Peyer's patch (tissue), 4 donors: ENCODE results near the gene RAPGEF1. TPM values are rescaled to one million over a fixed set of nuclear protein-coding genes. Genes with fewer than 3 reads are reported as not detected.

Experiments
- DNase-seq, 3 donors: peaks; one replicate each; pipeline ENCODE4 v3.0.0-alpha.2; 2017 to 2019
- H3K27ac ChIP-seq, 4 donors: fragments of 200-600 bp; sonication (generic); one replicate each; pipeline ENCODE4 v1.5.1; 2016 to 2019
- H3K27me3 ChIP-seq, 2 donors: fragments of 200-600 bp; sonication (generic); one replicate each; pipeline ENCODE4 v1.5.1; 2019
- H3K36me3 ChIP-seq, 3 donors: fragments of 200-600 bp; sonication (generic); one replicate each; pipeline ENCODE4 v1.5.1; 2016 to 2019
- H3K4me1 ChIP-seq, 4 donors: fragments of 200-600 bp; sonication (generic); one replicate each; pipeline ENCODE4 v1.5.1; 2016 to 2019
- H3K4me3 ChIP-seq, 4 donors: fragments of 200-600 bp; sonication (generic); 1 replicate in 3 of 4; 2 replicates in 1 of 4; pipeline ENCODE4 v1.5.1; 2016 to 2019; ENCODE audit warnings: mild to moderate bottlenecking in 1 of 4
- H3K9me3 ChIP-seq, 4 donors: fragments of 200-600 bp; sonication (generic); one replicate each; pipeline ENCODE4 v1.5.1; 2016 to 2019; ENCODE audit warnings: mild to moderate bottlenecking in 1 of 4
- POLR2A ChIP-seq, 2 donors: fragments of 450-650 bp; IDR thresholded peaks; one replicate each; pipeline ENCODE4 v1.5.1; 2017; ENCODE audit warnings: antibody characterized with exemption in 2 of 2, mild to moderate bottlenecking in 2 of 2, moderate library complexity in 2 of 2
- total RNA-seq, 4 donors: library from RNA; depleted of rRNA; stranded (reverse); fragments of >200 nt; gene quantifications; one replicate each; pipeline ENCODE4 v1.1.0, GENCODE V29; 2016
- TF ChIP-seq, protein P1 (sequence below), 6 experiments: fragments of 450-650 bp in 4 of 6; fragments of 200-600 bp in 2 of 6; sonication (generic) in 1 of 6; IDR thresholded peaks; one replicate each; pipeline ENCODE4 v1.5.1; 2017 to 2019; ENCODE audit warnings: antibody characterized with exemption in 6 of 6, mild to moderate bottlenecking in 3 of 6, moderate library complexity in 1 of 6

RAPGEF1 gene
- total RNA-seq, 4 donors from 2014 or later = 51.7 to 182 (median 70.7) TPM

GRCh38 chr9:131559421-131560000, 180.4 kb downstream of the RAPGEF1 start:
- no peaks in the 10 kb centered on the region for H3K9me3 ChIP-seq
- DNase-seq = no peak
- no peaks in the 10 kb centered on the region for H3K36me3 ChIP-seq
- no peak overlapping the region for H3K4me3 ChIP-seq
- H3K4me1 ChIP-seq = no peaks in the 10 kb centered on the region
- TF ChIP-seq, protein P1, sequence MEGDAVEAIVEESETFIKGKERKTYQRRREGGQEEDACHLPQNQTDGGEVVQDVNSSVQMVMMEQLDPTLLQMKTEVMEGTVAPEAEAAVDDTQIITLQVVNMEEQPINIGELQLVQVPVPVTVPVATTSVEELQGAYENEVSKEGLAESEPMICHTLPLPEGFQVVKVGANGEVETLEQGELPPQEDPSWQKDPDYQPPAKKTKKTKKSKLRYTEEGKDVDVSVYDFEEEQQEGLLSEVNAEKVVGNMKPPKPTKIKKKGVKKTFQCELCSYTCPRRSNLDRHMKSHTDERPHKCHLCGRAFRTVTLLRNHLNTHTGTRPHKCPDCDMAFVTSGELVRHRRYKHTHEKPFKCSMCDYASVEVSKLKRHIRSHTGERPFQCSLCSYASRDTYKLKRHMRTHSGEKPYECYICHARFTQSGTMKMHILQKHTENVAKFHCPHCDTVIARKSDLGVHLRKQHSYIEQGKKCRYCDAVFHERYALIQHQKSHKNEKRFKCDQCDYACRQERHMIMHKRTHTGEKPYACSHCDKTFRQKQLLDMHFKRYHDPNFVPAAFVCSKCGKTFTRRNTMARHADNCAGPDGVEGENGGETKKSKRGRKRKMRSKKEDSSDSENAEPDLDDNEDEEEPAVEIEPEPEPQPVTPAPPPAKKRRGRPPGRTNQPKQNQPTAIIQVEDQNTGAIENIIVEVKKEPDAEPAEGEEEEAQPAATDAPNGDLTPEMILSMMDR (IDR thresholded peaks at IDR 0.05) = peak in 2 of 6 experiments; percentile 5 to 7
- no peak for TF ChIP-seq POLR2A (IDR thresholded peaks at IDR 0.05)
- no peak overlapping the region for H3K27ac ChIP-seq
- peaks cover 0 to 3% of the 10 kb centered on the region in 2 donors for H3K27me3 ChIP-seq

GRCh38 chr9:131557855-131558548, 181.9 kb downstream of the RAPGEF1 start:
- no peaks in the 10 kb centered on the region for H3K9me3 ChIP-seq
- no peak for DNase-seq
- H3K4me1 ChIP-seq = no peaks in the 10 kb centered on the region

GRCh38 chr9:131555841-131556673, 183.8 kb downstream of the RAPGEF1 start:
- Histone ChIP-seq H3K4me1 (no peaks in the 10 kb centered on the region), H3K9me3 (no peaks in the 10 kb centered on the region), H3K27ac (no peak overlapping the region), H3K4me3 (no peak overlapping the region), H3K27me3 (peaks cover 0 to 3% of the 10 kb centered on the region in 2 donors), H3K36me3 (no peaks in the 10 kb centered on the region)
- TF ChIP-seq POLR2A (IDR thresholded peaks at IDR 0.05) = no peak
- TF ChIP-seq, protein P1 (IDR thresholded peaks at IDR 0.05) = no peak
- no peak for DNase-seq

More at GRCh38 chr9:131557855-131558548, 181.9 kb downstream of the RAPGEF1 start:
- no peak for TF ChIP-seq POLR2A (IDR thresholded peaks at IDR 0.05)
- TF ChIP-seq, protein P1 (IDR thresholded peaks at IDR 0.05) = no peak
- no peak overlapping the region for H3K4me3 ChIP-seq
- H3K27ac ChIP-seq = no peak overlapping the region
- H3K27me3 ChIP-seq = peaks cover 0 to 3% of the 10 kb centered on the region in 2 donors
- no peaks in the 10 kb centered on the region for H3K36me3 ChIP-seq

DNA sequence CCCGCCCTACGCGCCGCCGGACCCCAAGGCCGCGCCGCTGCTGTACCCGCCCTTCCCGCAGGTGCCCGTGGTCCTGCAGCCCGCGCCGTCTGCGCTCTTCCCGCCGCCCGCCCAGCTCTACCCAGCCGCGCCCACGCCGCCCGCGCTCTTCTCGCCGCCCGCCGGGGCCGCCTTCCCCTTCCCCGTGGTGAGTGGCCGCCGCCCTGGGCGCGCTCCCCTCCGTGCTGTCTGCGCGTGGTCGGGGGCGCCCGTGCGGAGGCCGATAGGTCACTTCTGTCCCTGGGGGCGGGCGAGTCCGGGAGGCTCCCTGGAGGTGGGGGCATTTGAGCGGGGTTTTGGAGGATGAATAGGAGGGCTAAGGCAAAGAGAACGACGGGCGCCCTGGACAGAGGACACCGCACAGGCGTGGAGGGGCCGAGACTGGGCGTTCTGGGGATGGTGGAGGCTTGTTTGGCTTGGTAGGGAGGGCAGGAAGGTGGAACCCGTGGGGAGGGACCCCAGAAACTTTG, 185.0 kb downstream of the RAPGEF1 start:
- TF ChIP-seq, protein P1 (IDR thresholded peaks at IDR 0.05) = no peak
- no peak for TF ChIP-seq POLR2A (IDR thresholded peaks at IDR 0.05)
- Histone ChIP-seq H3K4me1 (no peaks in the 10 kb centered on the region), H3K36me3 (no peaks in the 10 kb centered on the region), H3K27me3 (peaks cover 0 to 3% of the 10 kb centered on the region in 2 donors), H3K27ac (no peak overlapping the region), H3K9me3 (no peaks in the 10 kb centered on the region), H3K4me3 (no peak overlapping the region)
- no peak for DNase-seq

- TF ChIP-seq, protein P1 (IDR thresholded peaks at IDR 0.05) = no peak
- TF ChIP-seq POLR2A (IDR thresholded peaks at IDR 0.05) = no peak
- Histone ChIP-seq H3K4me3 (no peak overlapping the region), H3K9me3 (no peaks in the 10 kb centered on the region), H3K36me3 (no peaks in the 10 kb centered on the region), H3K4me1 (no peaks in the 10 kb centered on the region), H3K27me3 (peaks cover 0 to 3% of the 10 kb centered on the region in 2 donors), H3K27ac (no peak overlapping the region)
- DNase-seq = no peak
These were observed 185.6 kb downstream of the RAPGEF1 start for GRCh38 chr9:131554087-131554842.
